ENCODE data around the gene TLN1. TPM values are rescaled to one million over a fixed set of nuclear protein-coding genes. Genes with fewer than 3 reads are reported as not detected.

TLN1 gene
- polyA plus RNA-seq, 3 donors, result 46.6 to 251 (median 93.0) TPM

DNA sequence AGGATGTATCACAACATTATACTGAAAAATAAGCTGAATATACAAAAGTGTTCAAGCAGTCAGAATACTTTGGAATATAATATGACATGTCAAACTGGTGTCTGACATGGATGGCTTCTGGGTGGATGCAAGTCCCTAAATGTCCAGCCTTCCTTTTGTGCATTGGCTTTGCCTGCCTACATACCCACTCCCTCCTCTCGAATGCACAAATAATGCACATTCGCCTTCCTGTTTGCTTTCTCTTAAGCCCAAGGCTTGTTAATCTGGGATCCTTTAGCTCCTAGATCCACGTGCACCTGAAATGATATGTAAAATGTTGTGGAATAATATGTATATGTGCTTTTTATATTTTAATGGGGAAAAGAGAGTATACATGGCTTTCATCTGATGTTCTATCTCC lies 46.5 kb upstream of the TLN1 start:
- Histone ChIP-seq H3K4me3 (replicated peaks in 1 of 3; ENCODE audit: low read depth in 2 of 3, low read length in 3 of 3) (no peak overlapping the region), H3K4me1 (ENCODE audit: control insufficient read depth in 1 of 2, insufficient read depth in 2 of 2, low read length in 2 of 2) (peaks cover 15 to 16% of the 10 kb centered on the region in 2 donors), H3K9ac (ENCODE audit: insufficient read depth, low read length, poor library complexity, severe bottlenecking) (no peak overlapping the region), H3K27me3 (ENCODE audit: control insufficient read depth in 2 of 2, insufficient read depth in 2 of 2, low read length in 2 of 2) (no peaks in the 10 kb centered on the region), H3K9me3 (replicated peaks in 1 of 2; ENCODE audit: control insufficient read depth in 1 of 2, insufficient read depth in 1 of 2, low read length in 2 of 2) (no peaks in the 10 kb centered on the region), H3K27ac (ENCODE audit: low read depth in 1 of 2, low read length in 2 of 2) (no peak overlapping the region), H3K79me2 (ENCODE audit: insufficient read depth, low read length) (no peaks in the 10 kb centered on the region), H3K4me2 (replicated peaks; ENCODE audit: extremely low read depth, low read length, poor library complexity, severe bottlenecking) (no peak overlapping the region), H2AFZ (ENCODE audit: insufficient read depth, low read depth, low read length, poor library complexity, severe bottlenecking) (no peak overlapping the region), H4K20me1 (ENCODE audit: insufficient read depth, low read length) (no peaks in the 10 kb centered on the region), H3K36me3 (replicated peaks in 1 of 2; ENCODE audit: control insufficient read depth in 1 of 2, insufficient read depth in 2 of 2, low read length in 2 of 2) (no peaks in the 10 kb centered on the region)
- no peak for DNase-seq
- Mint-ChIP-seq H3K4me1 (peaks cover 16% of the 10 kb centered on the region), H3K27ac (no peak overlapping the region), H3K4me3 (no peak overlapping the region), H3K27me3 (ENCODE audit: low read depth in 3 of 3) (peaks cover 0 to 2% (median 1%) of the 10 kb centered on the region in 3 donors), H3K9me3 (peaks cover 0 to 3% (median 0%) of the 10 kb centered on the region in 7 donors), H3K36me3 (no peaks in the 10 kb centered on the region)
- TF ChIP-seq, protein P1, sequence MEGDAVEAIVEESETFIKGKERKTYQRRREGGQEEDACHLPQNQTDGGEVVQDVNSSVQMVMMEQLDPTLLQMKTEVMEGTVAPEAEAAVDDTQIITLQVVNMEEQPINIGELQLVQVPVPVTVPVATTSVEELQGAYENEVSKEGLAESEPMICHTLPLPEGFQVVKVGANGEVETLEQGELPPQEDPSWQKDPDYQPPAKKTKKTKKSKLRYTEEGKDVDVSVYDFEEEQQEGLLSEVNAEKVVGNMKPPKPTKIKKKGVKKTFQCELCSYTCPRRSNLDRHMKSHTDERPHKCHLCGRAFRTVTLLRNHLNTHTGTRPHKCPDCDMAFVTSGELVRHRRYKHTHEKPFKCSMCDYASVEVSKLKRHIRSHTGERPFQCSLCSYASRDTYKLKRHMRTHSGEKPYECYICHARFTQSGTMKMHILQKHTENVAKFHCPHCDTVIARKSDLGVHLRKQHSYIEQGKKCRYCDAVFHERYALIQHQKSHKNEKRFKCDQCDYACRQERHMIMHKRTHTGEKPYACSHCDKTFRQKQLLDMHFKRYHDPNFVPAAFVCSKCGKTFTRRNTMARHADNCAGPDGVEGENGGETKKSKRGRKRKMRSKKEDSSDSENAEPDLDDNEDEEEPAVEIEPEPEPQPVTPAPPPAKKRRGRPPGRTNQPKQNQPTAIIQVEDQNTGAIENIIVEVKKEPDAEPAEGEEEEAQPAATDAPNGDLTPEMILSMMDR (IDR thresholded peaks at IDR 0.05), result no peak
- intact Hi-C loops (cut with micrococcal nuclease), result no loop called here
- no CpG with 5 or more reads among the region's 3 CpGs for WGBS (ENCODE audit: insufficient coverage)

DNA sequence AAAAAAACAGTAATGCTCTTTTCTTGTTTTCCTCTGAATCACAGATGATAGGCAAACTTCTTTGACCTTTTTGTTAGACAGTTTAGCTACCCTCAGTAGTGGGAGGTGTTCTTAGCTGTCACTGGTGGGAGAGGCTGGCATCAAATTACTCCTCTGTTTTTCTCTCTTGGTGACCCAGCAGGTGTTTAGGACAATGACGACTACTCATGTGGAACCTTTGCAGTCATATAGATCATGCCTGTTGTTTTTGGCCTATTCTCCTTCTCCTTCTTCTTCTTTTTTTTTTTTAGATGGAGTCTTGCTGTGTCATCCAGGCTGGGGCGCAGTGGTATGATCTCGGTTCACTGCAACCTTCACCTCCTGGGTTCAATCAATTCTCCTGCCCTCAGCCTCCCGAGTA lies 44.0 kb upstream of the TLN1 start:
- Mint-ChIP-seq H3K27me3 (ENCODE audit: low read depth in 3 of 3) (peaks cover 0 to 2% (median 1%) of the 10 kb centered on the region in 3 donors), H3K9me3 (peaks cover 0 to 3% (median 0%) of the 10 kb centered on the region in 7 donors), H3K36me3 (no peaks in the 10 kb centered on the region), H3K4me1 (peaks cover 16% of the 10 kb centered on the region), H3K4me3 (no peak overlapping the region), H3K27ac (peak overlapping the region in 2 of 7 donors; percentile 59 to 68)
- Histone ChIP-seq H3K4me3 (replicated peaks in 1 of 3; ENCODE audit: low read depth in 2 of 3, low read length in 3 of 3) (no peak overlapping the region), H3K9ac (ENCODE audit: insufficient read depth, low read length, poor library complexity, severe bottlenecking) (no peak overlapping the region), H3K4me2 (replicated peaks; ENCODE audit: extremely low read depth, low read length, poor library complexity, severe bottlenecking) (peak overlapping the region; percentile 46), H3K27me3 (ENCODE audit: control insufficient read depth in 2 of 2, insufficient read depth in 2 of 2, low read length in 2 of 2) (no peaks in the 10 kb centered on the region), H3K4me1 (ENCODE audit: control insufficient read depth in 1 of 2, insufficient read depth in 2 of 2, low read length in 2 of 2) (peaks cover 15 to 16% of the 10 kb centered on the region in 2 donors), H2AFZ (ENCODE audit: insufficient read depth, low read depth, low read length, poor library complexity, severe bottlenecking) (peak overlapping the region; percentile 29), H3K27ac (ENCODE audit: low read depth in 1 of 2, low read length in 2 of 2) (no peak overlapping the region), H3K79me2 (ENCODE audit: insufficient read depth, low read length) (no peaks in the 10 kb centered on the region), H3K36me3 (replicated peaks in 1 of 2; ENCODE audit: control insufficient read depth in 1 of 2, insufficient read depth in 2 of 2, low read length in 2 of 2) (no peaks in the 10 kb centered on the region), H4K20me1 (ENCODE audit: insufficient read depth, low read length) (no peaks in the 10 kb centered on the region), H3K9me3 (replicated peaks in 1 of 2; ENCODE audit: control insufficient read depth in 1 of 2, insufficient read depth in 1 of 2, low read length in 2 of 2) (no peaks in the 10 kb centered on the region)
- intact Hi-C loops (cut with micrococcal nuclease), result no loop called here
- no peak for DNase-seq
- 40% methylated on average over 1 of the region's 4 CpGs for WGBS (ENCODE audit: insufficient coverage)
- TF ChIP-seq, protein P1 (IDR thresholded peaks at IDR 0.05), result no peak

Measured in CD14-positive monocyte (primary cell).